ENCODE measurements around the gene LRP5. TPM values are rescaled to one million over a fixed set of nuclear protein-coding genes. Genes with fewer than 3 reads are reported as not detected.

Gene LRP5
- total and polyA plus RNA-seq, 9 of the 15 experiments (the other 6 are each of a cell fraction or from before 2014, with no cell fraction given) = 0.48 to 44.2 (median 13.5) TPM

- Histone ChIP-seq H3K9me1 (ENCODE audit: control insufficient read depth, insufficient read depth, low read length) (peaks cover 2% of the 10 kb centered on the region), H3K4me1 (replicated peaks in 1 of 2; ENCODE audit: control insufficient read depth in 2 of 2, insufficient read depth in 2 of 2, low read length in 2 of 2) (peaks cover 0 to 29% of the 10 kb centered on the region in 2 experiments; a peak in 3 of 5 replicates), H4K20me1 (replicated peaks; ENCODE audit: control insufficient read depth, insufficient read depth, low read length) (peaks cover 27% of the 10 kb centered on the region), H3K4me3 (no peak overlapping the region), H3K27ac (ENCODE audit: extremely low read depth, low read depth, low read length) (no peak overlapping the region), H2AFZ (ENCODE audit: low read depth, low read length) (no peak overlapping the region), H3K9ac (ENCODE audit: insufficient read depth in 1 of 2, low read depth in 2 of 2, low read length in 2 of 2) (0 out of 4 replicates have a peak overlapping the region, but pooled peaks of 1 of the 2 experiments have one; percentile 10), H3K27me3 (ENCODE audit: control insufficient read depth in 2 of 2, insufficient read depth in 2 of 2, low read length in 2 of 2) (no peaks in the 10 kb centered on the region), H3K4me2 (ENCODE audit: insufficient read depth, low read length) (no peak overlapping the region), H3K36me3 (ENCODE audit: control insufficient read depth, insufficient read depth, low read length) (peaks cover 23% of the 10 kb centered on the region; the same call in 2 of the 3 replicates), H3K9me3 (replicated peaks; ENCODE audit: control insufficient read depth, insufficient read depth, low read depth, low read length) (no peaks in the 10 kb centered on the region), H3K79me2 (ENCODE audit: control insufficient read depth, insufficient read depth, low read length) (peaks cover 51% of the 10 kb centered on the region)
- intact Hi-C loops (cut with micrococcal nuclease) = no loop called here
- in situ Hi-C loops (cut with MboI) = no loop called here
- DNase-seq (ENCODE audit: extremely low read depth in 1 of 4, low spot score in 3 of 4) (no peak), FAIRE-seq (no peak), ATAC-seq (no peak)
- ChIA-PET POLR2A (interaction anchor here (1.6 kb wide), 1 partner anchor 15 kb away, joined by 4 read pairs; no protein-coding TSS in a partner anchor), CTCF (ENCODE audit: low intra/inter-chr PET ratio) (no interaction called here)
- no TSS peak for BruUV-seq (replicated peaks)
- WGBS (ENCODE audit: insufficient coverage, low coverage, missing lambda C conversion rate) = 99% methylated on average over 7 of the region's 7 CpGs
- TF ChIP-seq RBM25 (IDR thresholded peaks at IDR 0.05; ENCODE audit: low read depth, low read length, severe bottlenecking) (peak; percentile 44), HCFC1 (IDR thresholded peaks at IDR 0.05; ENCODE audit: low read depth, low read length) (no peak), BCOR (IDR thresholded peaks at IDR 0.05) (peak; percentile 41; the same call in 1 of the 2 replicates)
Measured at GRCh38 chr11:68329536-68329935, 17.1 kb downstream of the LRP5 start.

DNA sequence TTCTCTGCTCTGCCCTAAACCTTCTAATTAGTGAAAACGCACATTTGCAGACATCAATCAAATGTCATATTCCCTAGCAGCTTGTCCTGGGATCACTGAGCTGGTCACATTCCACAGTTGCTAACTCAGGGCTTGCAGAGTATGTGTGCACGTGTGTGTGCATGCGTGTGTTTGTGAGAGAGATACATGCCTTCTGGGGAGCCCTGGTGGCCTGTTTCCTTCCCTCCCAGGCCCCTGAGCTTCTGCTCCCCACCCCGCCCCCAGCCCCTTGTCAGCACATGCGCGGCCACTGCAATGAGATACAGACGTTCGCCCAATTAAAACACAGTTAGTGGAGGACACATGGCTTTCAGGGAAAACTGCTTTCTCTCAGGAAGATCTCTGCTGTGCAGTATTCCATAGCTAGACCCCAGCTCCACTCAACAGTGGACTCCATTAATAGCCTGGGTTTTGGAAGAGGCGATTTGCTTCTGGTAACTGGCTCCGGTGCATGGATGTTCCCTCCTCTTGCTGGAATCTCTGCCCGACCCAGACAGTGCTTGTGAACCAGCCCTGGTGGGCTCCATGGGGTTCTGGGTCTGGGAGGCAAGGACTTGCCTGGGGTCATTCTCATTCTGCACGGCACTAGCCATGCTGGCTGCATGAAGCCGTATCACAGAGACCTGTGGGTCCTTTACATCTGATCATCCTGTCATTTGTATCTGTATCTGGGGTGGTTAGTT, 17.7 kb downstream of the LRP5 start:
- H3K4me3 ChIP-seq = no peak overlapping the region
- peaks cover 2% of the 10 kb centered on the region for H3K9me1 ChIP-seq (ENCODE audit: control insufficient read depth, insufficient read depth, low read length)
- no peak for ATAC-seq
- peaks cover 0 to 23% of the 10 kb centered on the region in 2 experiments; a peak in 4 of 5 replicates for H3K4me1 ChIP-seq (replicated peaks in 1 of 2; ENCODE audit: control insufficient read depth in 2 of 2, insufficient read depth in 2 of 2, low read length in 2 of 2)
- no peaks in the 10 kb centered on the region for H3K9me3 ChIP-seq (replicated peaks; ENCODE audit: control insufficient read depth, insufficient read depth, low read depth, low read length)
- 67% methylated on average over 10 of the region's 13 CpGs for WGBS (ENCODE audit: insufficient coverage, low coverage, missing lambda C conversion rate)
- H3K27ac ChIP-seq (ENCODE audit: extremely low read depth, low read depth, low read length) = no peak overlapping the region
- ChIA-PET CTCF (ENCODE audit: low intra/inter-chr PET ratio) (no interaction called here), POLR2A (interaction anchor here (1.6 kb wide), 1 partner anchor 16 kb away, joined by 4 read pairs; no protein-coding TSS in a partner anchor)
- in situ Hi-C loops (cut with MboI) (no loop called here), intact Hi-C loops (cut with micrococcal nuclease) (no loop called here)
- no peak overlapping the region for H2AFZ ChIP-seq (ENCODE audit: low read depth, low read length)
- no TSS peak for BruUV-seq (replicated peaks)
- peaks cover 25% of the 10 kb centered on the region for H4K20me1 ChIP-seq (replicated peaks; ENCODE audit: control insufficient read depth, insufficient read depth, low read length)
- H3K9ac ChIP-seq (ENCODE audit: insufficient read depth in 1 of 2, low read depth in 2 of 2, low read length in 2 of 2) = no peak overlapping the region
- no peak for DNase-seq (ENCODE audit: extremely low read depth in 1 of 4, low spot score in 3 of 4)
- no peaks in the 10 kb centered on the region for H3K27me3 ChIP-seq (ENCODE audit: control insufficient read depth in 2 of 2, insufficient read depth in 2 of 2, low read length in 2 of 2)
- no peak for FAIRE-seq
- peaks cover 23% of the 10 kb centered on the region; the same call in 2 of the 3 replicates for H3K36me3 ChIP-seq (ENCODE audit: control insufficient read depth, insufficient read depth, low read length)
- no peak overlapping the region for H3K4me2 ChIP-seq (ENCODE audit: insufficient read depth, low read length)
- peaks cover 46% of the 10 kb centered on the region for H3K79me2 ChIP-seq (ENCODE audit: control insufficient read depth, insufficient read depth, low read length)
- TF ChIP-seq ZNF165 (CRISPR knock-in tag; IDR thresholded peaks at IDR 0.05; ENCODE audit: borderline replicate concordance) (no peak), ZMIZ1 (IDR thresholded peaks at IDR 0.05; ENCODE audit: low read depth in 2 of 2, low read length in 2 of 2) (no peak), CBX3 (IDR thresholded peaks at IDR 0.05; ENCODE audit: borderline replicate concordance in 1 of 2, low read length in 2 of 2) (no peak), ZKSCAN1 (IDR thresholded peaks at IDR 0.05; ENCODE audit: low read depth, low read length) (no peak), DACH1 (IDR thresholded peaks at IDR 0.05; ENCODE audit: partially characterized antibody) (no peak), ZFP36 (IDR thresholded peaks at IDR 0.05; ENCODE audit: low read depth, low read length, partially characterized antibody) (no peak), XRCC3 (IDR thresholded peaks at IDR 0.05) (no peak)
- TF ChIP-seq, protein P1, sequence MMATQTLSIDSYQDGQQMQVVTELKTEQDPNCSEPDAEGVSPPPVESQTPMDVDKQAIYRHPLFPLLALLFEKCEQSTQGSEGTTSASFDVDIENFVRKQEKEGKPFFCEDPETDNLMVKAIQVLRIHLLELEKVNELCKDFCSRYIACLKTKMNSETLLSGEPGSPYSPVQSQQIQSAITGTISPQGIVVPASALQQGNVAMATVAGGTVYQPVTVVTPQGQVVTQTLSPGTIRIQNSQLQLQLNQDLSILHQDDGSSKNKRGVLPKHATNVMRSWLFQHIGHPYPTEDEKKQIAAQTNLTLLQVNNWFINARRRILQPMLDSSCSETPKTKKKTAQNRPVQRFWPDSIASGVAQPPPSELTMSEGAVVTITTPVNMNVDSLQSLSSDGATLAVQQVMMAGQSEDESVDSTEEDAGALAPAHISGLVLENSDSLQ (IDR thresholded peaks at IDR 0.05) = no peak

Measured in K562 (cell line).